ENCODE results near the gene SPRYD4. TPM values are rescaled to one million over a fixed set of nuclear protein-coding genes. Genes with fewer than 3 reads are reported as not detected.

Gene SPRYD4
- total RNA-seq, 1 donor from 2014 or later: 2.0 TPM

DNA sequence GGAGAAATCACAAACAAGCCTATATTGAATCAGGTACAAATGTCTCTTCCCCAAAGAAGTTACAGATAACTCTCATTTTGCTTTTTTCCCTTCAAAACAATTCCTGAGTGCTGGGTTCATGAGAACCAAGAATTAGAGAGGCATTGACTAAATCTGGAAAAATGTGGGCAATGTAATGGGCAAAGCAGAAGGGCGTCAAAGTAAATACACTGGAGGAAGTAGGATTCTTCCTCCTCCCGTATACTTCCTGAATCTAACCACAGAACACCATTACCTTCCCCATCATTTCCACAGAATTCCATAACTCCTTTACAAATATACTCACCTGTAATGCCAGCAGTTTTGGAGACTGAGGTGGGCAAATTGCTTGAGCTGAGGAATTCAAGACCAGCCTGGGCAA, 50.2 kb downstream of the SPRYD4 start:
- peaks cover 4% of the 10 kb centered on the region for H3K27me3 Mint-ChIP-seq (ENCODE audit: unreplicated experiment)
- H3K4me3 Mint-ChIP-seq (ENCODE audit: unreplicated experiment): peak overlapping the region; percentile 81
- H3K9me3 Mint-ChIP-seq (ENCODE audit: unreplicated experiment): no peaks in the 10 kb centered on the region
- TF ChIP-seq CTCF (IDR thresholded peaks at IDR 0.05; ENCODE audit: unreplicated experiment): no peak
- H3K4me1 Mint-ChIP-seq (ENCODE audit: unreplicated experiment): peaks cover 28% of the 10 kb centered on the region
- no peaks in the 10 kb centered on the region for H3K36me3 Mint-ChIP-seq (ENCODE audit: low read depth, unreplicated experiment)
- DNase-seq (ENCODE audit: low spot score): no peak
- H3K27ac Mint-ChIP-seq (ENCODE audit: unreplicated experiment): peak overlapping the region; percentile 86

GRCh38 chr12:56520048-56520447, 51.7 kb downstream of the SPRYD4 start:
- DNase-seq (ENCODE audit: low spot score): no peak
- H3K4me1 Mint-ChIP-seq (ENCODE audit: unreplicated experiment): peaks cover 33% of the 10 kb centered on the region
- no peak overlapping the region for H3K4me3 Mint-ChIP-seq (ENCODE audit: unreplicated experiment)
- no peaks in the 10 kb centered on the region for H3K36me3 Mint-ChIP-seq (ENCODE audit: low read depth, unreplicated experiment)
- peaks cover 4% of the 10 kb centered on the region for H3K27me3 Mint-ChIP-seq (ENCODE audit: unreplicated experiment)
- H3K9me3 Mint-ChIP-seq (ENCODE audit: unreplicated experiment): no peaks in the 10 kb centered on the region
- peak overlapping the region; percentile 88 for H3K27ac Mint-ChIP-seq (ENCODE audit: unreplicated experiment)
- TF ChIP-seq CTCF (IDR thresholded peaks at IDR 0.05; ENCODE audit: unreplicated experiment): no peak

GRCh38 chr12:56520506-56520905, 52.1 kb downstream of the SPRYD4 start:
- DNase-seq (ENCODE audit: low spot score): no peak
- Mint-ChIP-seq H3K36me3 (ENCODE audit: low read depth, unreplicated experiment) (no peaks in the 10 kb centered on the region), H3K4me3 (ENCODE audit: unreplicated experiment) (peak overlapping the region; percentile 69), H3K4me1 (ENCODE audit: unreplicated experiment) (peaks cover 33% of the 10 kb centered on the region), H3K27ac (ENCODE audit: unreplicated experiment) (peak overlapping the region; percentile 88), H3K27me3 (ENCODE audit: unreplicated experiment) (peaks cover 4% of the 10 kb centered on the region), H3K9me3 (ENCODE audit: unreplicated experiment) (no peaks in the 10 kb centered on the region)
- TF ChIP-seq CTCF (IDR thresholded peaks at IDR 0.05; ENCODE audit: unreplicated experiment): no peak

DNA sequence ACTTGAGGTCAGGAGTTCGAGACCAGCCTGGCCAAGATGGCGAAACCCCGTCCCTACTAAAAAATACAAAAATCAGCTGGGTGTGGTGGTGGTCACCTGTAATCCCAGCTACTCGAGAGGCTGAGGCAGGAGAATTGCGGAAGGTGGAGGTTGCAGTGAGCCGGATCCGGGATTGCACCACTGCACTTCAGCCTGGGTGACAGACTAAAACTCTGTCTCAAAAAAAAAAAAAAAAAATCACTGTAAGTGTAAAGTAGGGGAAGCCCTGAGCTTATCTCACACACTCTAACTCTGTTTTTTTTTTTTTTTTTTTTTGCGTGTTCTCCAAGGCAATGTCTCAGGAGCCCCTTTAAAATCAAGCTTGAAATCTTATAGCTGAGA, 52.8 kb downstream of the SPRYD4 start:
- H3K4me3 Mint-ChIP-seq (ENCODE audit: unreplicated experiment): peak overlapping the region; percentile 69
- no peak for TF ChIP-seq CTCF (IDR thresholded peaks at IDR 0.05; ENCODE audit: unreplicated experiment)
- peak overlapping the region; percentile 97 for H3K27ac Mint-ChIP-seq (ENCODE audit: unreplicated experiment)
- no peaks in the 10 kb centered on the region for H3K9me3 Mint-ChIP-seq (ENCODE audit: unreplicated experiment)
- no peak for DNase-seq (ENCODE audit: low spot score)
- H3K36me3 Mint-ChIP-seq (ENCODE audit: low read depth, unreplicated experiment): no peaks in the 10 kb centered on the region
- peaks cover 33% of the 10 kb centered on the region for H3K4me1 Mint-ChIP-seq (ENCODE audit: unreplicated experiment)
- H3K27me3 Mint-ChIP-seq (ENCODE audit: unreplicated experiment): peaks cover 4% of the 10 kb centered on the region

GRCh38 chr12:56521590-56522371, 53.4 kb downstream of the SPRYD4 start, which contains the start of gene RBMS2:
RBMS2 (plus strand) TSS chr12:56521820; CDS start chr12:56522024, 204 bp downstream.
- Mint-ChIP-seq H3K4me1 (ENCODE audit: unreplicated experiment) (peaks cover 34% of the 10 kb centered on the region), H3K9me3 (ENCODE audit: unreplicated experiment) (no peaks in the 10 kb centered on the region), H3K36me3 (ENCODE audit: low read depth, unreplicated experiment) (no peaks in the 10 kb centered on the region), H3K27ac (ENCODE audit: unreplicated experiment) (peak within 1 kb of the TSS; percentile 97), H3K27me3 (ENCODE audit: unreplicated experiment) (peaks cover 4% of the 10 kb centered on the region), H3K4me3 (ENCODE audit: unreplicated experiment) (peak within 1 kb of the TSS; percentile 96)
- peak; percentile 50 for DNase-seq (ENCODE audit: low spot score)
- TF ChIP-seq CTCF (IDR thresholded peaks at IDR 0.05; ENCODE audit: unreplicated experiment): no peak
